Vagina (tissue), 2 donors: ENCODE measurements around the gene PLEKHA5.

Experiments used
- CTCF ChIP-seq, 3 experiments: fragments of 450-650 bp in 2 of 3; fragments of 200-600 bp in 1 of 3; sonication (generic) in 1 of 3; IDR thresholded peaks; one replicate each; pipeline ENCODE4 v1.5.1; 2017 to 2019; ENCODE audit warnings: antibody characterized with exemption in 3 of 3, mild to moderate bottlenecking in 2 of 3, moderate library complexity in 2 of 3
- POLR2A ChIP-seq, 2 donors: fragments of 450-650 bp; IDR thresholded peaks; one replicate each; pipeline ENCODE4 v1.6.1; 2017; ENCODE audit warnings: antibody characterized with exemption in 2 of 2, mild to moderate bottlenecking in 2 of 2, moderate library complexity in 2 of 2

DNA sequence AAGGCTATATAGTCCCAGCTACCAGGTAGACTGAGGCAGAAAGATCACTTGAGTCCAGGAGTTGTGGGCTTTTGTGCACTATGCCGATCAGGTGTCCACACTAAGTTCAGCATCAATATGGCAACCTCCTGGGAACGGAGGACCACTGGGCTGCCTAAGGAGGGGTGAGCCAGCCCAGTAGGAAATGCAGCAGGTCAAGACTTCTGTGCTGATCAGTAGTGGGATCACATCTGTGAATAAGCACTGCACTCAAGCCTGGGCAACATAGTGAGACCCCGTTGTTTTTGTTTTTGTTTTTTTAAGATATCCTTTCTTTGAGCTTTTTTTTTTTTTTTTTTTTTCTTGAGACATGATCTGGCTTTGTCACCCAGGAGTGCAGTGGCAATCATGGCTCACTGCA lies 174.0 kb downstream of the PLEKHA5 start:
- no peak for TF ChIP-seq CTCF (IDR thresholded peaks at IDR 0.05)
- TF ChIP-seq POLR2A (IDR thresholded peaks at IDR 0.05), result no peak
